ENCODE measurements around the gene DPYD. TPM values are rescaled to one million over a fixed set of nuclear protein-coding genes. Genes with fewer than 3 reads are reported as not detected.
"Not testable (repeated sequence)": the region's sequence is repeated elsewhere in the genome, so short reads cannot be mapped to it uniquely, and the experiment has no call there.

Gene DPYD
- polyA plus RNA-seq, 12 donors: 6.4 to 16.0 (median 9.2) TPM; not detected in 1

- DNase-seq: no peak
Measured at GRCh38 chr1:97372531-97372930, 548.3 kb downstream of the DPYD start.

GRCh38 chr1:97368296-97368695 is 552.5 kb downstream of the DPYD start:
- no peak for DNase-seq

- no peak for DNase-seq
Measured at GRCh38 chr1:97366984-97367383, 553.9 kb downstream of the DPYD start.

- DNase-seq: no peak
Measured at GRCh38 chr1:97365026-97365425, 555.8 kb downstream of the DPYD start.

- no peak for DNase-seq
Measured at GRCh38 chr1:97364086-97364485, 556.7 kb downstream of the DPYD start.

GRCh38 chr1:97356309-97356708 is 564.5 kb downstream of the DPYD start:
- DNase-seq: no peak

GRCh38 chr1:97352936-97353382 is 567.9 kb downstream of the DPYD start:
- DNase-seq: no peak

GRCh38 chr1:97351846-97352245 is 569.0 kb downstream of the DPYD start:
- DNase-seq: no peak

GRCh38 chr1:97350662-97351061 is 570.2 kb downstream of the DPYD start:
- DNase-seq: no peak

- DNase-seq: no peak
Measured at GRCh38 chr1:97350241-97350640, 570.6 kb downstream of the DPYD start.

- not testable (repeated sequence) for DNase-seq
Measured at GRCh38 chr1:97349794-97350193, 571.0 kb downstream of the DPYD start.

- DNase-seq: no peak
Measured at GRCh38 chr1:97348599-97349265, 572.1 kb downstream of the DPYD start.

GRCh38 chr1:97340951-97341350 is 579.9 kb downstream of the DPYD start:
- DNase-seq: no peak

- DNase-seq: no peak
Measured at GRCh38 chr1:97338347-97338746, 582.5 kb downstream of the DPYD start.

GRCh38 chr1:97337250-97338030 is 583.4 kb downstream of the DPYD start:
- no peak for DNase-seq

- no peak for DNase-seq
Measured at GRCh38 chr1:97334454-97334853, 586.4 kb downstream of the DPYD start.

- DNase-seq: no peak
Measured at GRCh38 chr1:97332716-97333115, 588.1 kb downstream of the DPYD start.

GRCh38 chr1:97331165-97331564 is 589.7 kb downstream of the DPYD start:
- DNase-seq: no peak

- DNase-seq: no peak
Measured at GRCh38 chr1:97314685-97315084, 606.1 kb downstream of the DPYD start.

- no peak for DNase-seq
Measured at GRCh38 chr1:97308131-97308530, 612.7 kb downstream of the DPYD start.

GRCh38 chr1:97307568-97307967 is 613.3 kb downstream of the DPYD start:
- no peak for DNase-seq

- no peak for DNase-seq
Measured at GRCh38 chr1:97307151-97307550, 613.7 kb downstream of the DPYD start.

- no peak for DNase-seq
Measured at GRCh38 chr1:97306504-97306903, 614.3 kb downstream of the DPYD start.

Measured in muscle of arm (tissue), 12 donors.